SH-SY5Y (cell line): ENCODE results near the gene ST3GAL3.

ENCODE experiments used
- GATA2 ChIP-seq: IDR thresholded peaks from 2 replicates; pipeline ENCODE4 v1.6.1; 2011; ENCODE audit warnings: mild to moderate bottlenecking, low read depth, low read length
- GATA3 ChIP-seq: IDR thresholded peaks from 2 replicates; pipeline ENCODE4 v1.6.1; 2011; ENCODE audit warnings: low read depth, mild to moderate bottlenecking, low read length, moderate library complexity

GRCh38 chr1:43946236-43947060, 239.1 kb downstream of the ST3GAL3 start, which contains the start of gene IPO13:
- no peak for TF ChIP-seq GATA2
- TF ChIP-seq GATA3: no peak
